ENCODE results near the gene RTN4R.
A peak's percentile ranks its signal among the peaks of the same experiment; 100 is the strongest.

Gene RTN4R

GRCh38 chr22:20205964-20206708 is 62.0 kb downstream of the RTN4R start (continued):
- TF ChIP-seq, protein P1, sequence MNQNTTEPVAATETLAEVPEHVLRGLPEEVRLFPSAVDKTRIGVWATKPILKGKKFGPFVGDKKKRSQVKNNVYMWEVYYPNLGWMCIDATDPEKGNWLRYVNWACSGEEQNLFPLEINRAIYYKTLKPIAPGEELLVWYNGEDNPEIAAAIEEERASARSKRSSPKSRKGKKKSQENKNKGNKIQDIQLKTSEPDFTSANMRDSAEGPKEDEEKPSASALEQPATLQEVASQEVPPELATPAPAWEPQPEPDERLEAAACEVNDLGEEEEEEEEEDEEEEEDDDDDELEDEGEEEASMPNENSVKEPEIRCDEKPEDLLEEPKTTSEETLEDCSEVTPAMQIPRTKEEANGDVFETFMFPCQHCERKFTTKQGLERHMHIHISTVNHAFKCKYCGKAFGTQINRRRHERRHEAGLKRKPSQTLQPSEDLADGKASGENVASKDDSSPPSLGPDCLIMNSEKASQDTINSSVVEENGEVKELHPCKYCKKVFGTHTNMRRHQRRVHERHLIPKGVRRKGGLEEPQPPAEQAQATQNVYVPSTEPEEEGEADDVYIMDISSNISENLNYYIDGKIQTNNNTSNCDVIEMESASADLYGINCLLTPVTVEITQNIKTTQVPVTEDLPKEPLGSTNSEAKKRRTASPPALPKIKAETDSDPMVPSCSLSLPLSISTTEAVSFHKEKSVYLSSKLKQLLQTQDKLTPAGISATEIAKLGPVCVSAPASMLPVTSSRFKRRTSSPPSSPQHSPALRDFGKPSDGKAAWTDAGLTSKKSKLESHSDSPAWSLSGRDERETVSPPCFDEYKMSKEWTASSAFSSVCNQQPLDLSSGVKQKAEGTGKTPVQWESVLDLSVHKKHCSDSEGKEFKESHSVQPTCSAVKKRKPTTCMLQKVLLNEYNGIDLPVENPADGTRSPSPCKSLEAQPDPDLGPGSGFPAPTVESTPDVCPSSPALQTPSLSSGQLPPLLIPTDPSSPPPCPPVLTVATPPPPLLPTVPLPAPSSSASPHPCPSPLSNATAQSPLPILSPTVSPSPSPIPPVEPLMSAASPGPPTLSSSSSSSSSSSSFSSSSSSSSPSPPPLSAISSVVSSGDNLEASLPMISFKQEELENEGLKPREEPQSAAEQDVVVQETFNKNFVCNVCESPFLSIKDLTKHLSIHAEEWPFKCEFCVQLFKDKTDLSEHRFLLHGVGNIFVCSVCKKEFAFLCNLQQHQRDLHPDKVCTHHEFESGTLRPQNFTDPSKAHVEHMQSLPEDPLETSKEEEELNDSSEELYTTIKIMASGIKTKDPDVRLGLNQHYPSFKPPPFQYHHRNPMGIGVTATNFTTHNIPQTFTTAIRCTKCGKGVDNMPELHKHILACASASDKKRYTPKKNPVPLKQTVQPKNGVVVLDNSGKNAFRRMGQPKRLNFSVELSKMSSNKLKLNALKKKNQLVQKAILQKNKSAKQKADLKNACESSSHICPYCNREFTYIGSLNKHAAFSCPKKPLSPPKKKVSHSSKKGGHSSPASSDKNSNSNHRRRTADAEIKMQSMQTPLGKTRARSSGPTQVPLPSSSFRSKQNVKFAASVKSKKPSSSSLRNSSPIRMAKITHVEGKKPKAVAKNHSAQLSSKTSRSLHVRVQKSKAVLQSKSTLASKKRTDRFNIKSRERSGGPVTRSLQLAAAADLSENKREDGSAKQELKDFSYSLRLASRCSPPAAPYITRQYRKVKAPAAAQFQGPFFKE (tag by site-specific recombination; IDR thresholded peaks at IDR 0.05; ENCODE audit: borderline replicate concordance), result no peak
- TF ChIP-seq EGR2 (tag by site-specific recombination; IDR thresholded peaks at IDR 0.05; ENCODE audit: low read depth) (no peak), ZXDB (tag by site-specific recombination; IDR thresholded peaks at IDR 0.05) (peak; percentile 27; the same call in 1 of the 2 replicates), PRDM10 (tag by site-specific recombination; IDR thresholded peaks at IDR 0.05) (peak; percentile 26), ZNF416 (tag by site-specific recombination; IDR thresholded peaks at IDR 0.05) (no peak), HOXD13 (CRISPR knock-in tag; IDR thresholded peaks at IDR 0.05; ENCODE audit: borderline replicate concordance) (no peak), ZNF19 (tag by site-specific recombination; IDR thresholded peaks at IDR 0.05; ENCODE audit: low read depth) (no peak), ZNF366 (tag by site-specific recombination; conservative IDR thresholded peaks at IDR 0.05) (peak; percentile 40; the same call in 1 of the 2 replicates), KLF7 (tag by site-specific recombination; IDR thresholded peaks at IDR 0.05; ENCODE audit: borderline replicate concordance) (peak; percentile 71; the same call in 1 of the 2 replicates)
- TF ChIP-seq, protein P2, sequence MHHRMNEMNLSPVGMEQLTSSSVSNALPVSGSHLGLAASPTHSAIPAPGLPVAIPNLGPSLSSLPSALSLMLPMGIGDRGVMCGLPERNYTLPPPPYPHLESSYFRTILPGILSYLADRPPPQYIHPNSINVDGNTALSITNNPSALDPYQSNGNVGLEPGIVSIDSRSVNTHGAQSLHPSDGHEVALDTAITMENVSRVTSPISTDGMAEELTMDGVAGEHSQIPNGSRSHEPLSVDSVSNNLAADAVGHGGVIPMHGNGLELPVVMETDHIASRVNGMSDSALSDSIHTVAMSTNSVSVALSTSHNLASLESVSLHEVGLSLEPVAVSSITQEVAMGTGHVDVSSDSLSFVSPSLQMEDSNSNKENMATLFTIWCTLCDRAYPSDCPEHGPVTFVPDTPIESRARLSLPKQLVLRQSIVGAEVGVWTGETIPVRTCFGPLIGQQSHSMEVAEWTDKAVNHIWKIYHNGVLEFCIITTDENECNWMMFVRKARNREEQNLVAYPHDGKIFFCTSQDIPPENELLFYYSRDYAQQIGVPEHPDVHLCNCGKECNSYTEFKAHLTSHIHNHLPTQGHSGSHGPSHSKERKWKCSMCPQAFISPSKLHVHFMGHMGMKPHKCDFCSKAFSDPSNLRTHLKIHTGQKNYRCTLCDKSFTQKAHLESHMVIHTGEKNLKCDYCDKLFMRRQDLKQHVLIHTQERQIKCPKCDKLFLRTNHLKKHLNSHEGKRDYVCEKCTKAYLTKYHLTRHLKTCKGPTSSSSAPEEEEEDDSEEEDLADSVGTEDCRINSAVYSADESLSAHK (tag by site-specific recombination; IDR thresholded peaks at IDR 0.05), result no peak

GRCh38 chr22:20205464-20205963 is 62.6 kb downstream of the RTN4R start:
- H3K4me3 ChIP-seq (ENCODE audit: low read depth, low read length), result no peak overlapping the region
- no peaks in the 10 kb centered on the region for H3K4me1 ChIP-seq (ENCODE audit: control insufficient read depth, insufficient read depth, low read length)
- ChIA-PET CTCF (interaction anchor here (0.6 to 1.9 kb wide), 4 partner anchors 33 to 262 kb away, joined by 3 to 11 read pairs (median 4); no protein-coding TSS in a partner anchor), POLR2A (no interaction called here)
- TF ChIP-seq ZNF157 (tag by site-specific recombination; IDR thresholded peaks at IDR 0.05) (no peak), ZIC2 (tag by site-specific recombination; IDR thresholded peaks at IDR 0.05) (peak; percentile 63), KLF1 (tag by site-specific recombination; IDR thresholded peaks at IDR 0.05) (peak; percentile 71)
- H3K36me3 ChIP-seq (ENCODE audit: control insufficient read depth in 2 of 2, insufficient read depth in 1 of 2, low read length in 2 of 2), result no peaks in the 10 kb centered on the region
- H3K27ac ChIP-seq (ENCODE audit: extremely low read depth, low read depth, low read length), result no peak overlapping the region; the same call in 1 of the 2 replicates
- H3K9me3 ChIP-seq (ENCODE audit: control insufficient read depth, insufficient read depth, low read depth, low read length), result no peaks in the 10 kb centered on the region

All from HEK293 (cell line).